ENCODE measurements around the gene SOCS1. TPM values are rescaled to one million over a fixed set of nuclear protein-coding genes. Genes with fewer than 3 reads are reported as not detected.

SOCS1 gene
- total RNA-seq, 1 donor from 2014 or later, result 1.6 TPM

DNA sequence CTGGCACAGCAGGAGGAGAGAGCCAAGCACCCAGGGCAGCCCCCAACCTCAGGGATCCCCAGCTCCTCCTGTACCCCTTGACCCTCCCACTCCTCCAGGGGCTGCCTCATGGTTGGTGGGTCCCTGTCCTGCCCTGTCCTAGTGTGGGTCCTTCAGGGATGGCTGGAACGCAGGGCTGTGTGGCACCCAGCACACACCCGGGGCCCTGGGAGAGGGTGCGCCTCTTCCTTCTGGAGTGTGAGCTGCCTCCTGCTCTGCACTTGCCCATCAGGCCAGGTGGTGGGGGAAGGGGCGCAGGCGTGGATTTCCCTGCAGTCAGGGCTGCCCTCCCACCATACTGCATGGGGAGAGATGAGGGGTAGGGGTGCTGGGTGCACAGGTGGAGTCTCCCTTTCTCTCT lies 42.6 kb downstream of the SOCS1 start:
- no peak for DNase-seq (ENCODE audit: low read depth, low spot score)
- Mint-ChIP-seq H3K4me3 (no peak overlapping the region), H3K36me3 (ENCODE audit: low read depth) (no peaks in the 10 kb centered on the region), H3K27ac (ENCODE audit: unreplicated experiment) (no peak overlapping the region), H3K27me3 (ENCODE audit: low read depth) (no peaks in the 10 kb centered on the region), H3K9me3 (peaks cover 11% of the 10 kb centered on the region), H3K4me1 (no peaks in the 10 kb centered on the region)
- TF ChIP-seq, protein P1, sequence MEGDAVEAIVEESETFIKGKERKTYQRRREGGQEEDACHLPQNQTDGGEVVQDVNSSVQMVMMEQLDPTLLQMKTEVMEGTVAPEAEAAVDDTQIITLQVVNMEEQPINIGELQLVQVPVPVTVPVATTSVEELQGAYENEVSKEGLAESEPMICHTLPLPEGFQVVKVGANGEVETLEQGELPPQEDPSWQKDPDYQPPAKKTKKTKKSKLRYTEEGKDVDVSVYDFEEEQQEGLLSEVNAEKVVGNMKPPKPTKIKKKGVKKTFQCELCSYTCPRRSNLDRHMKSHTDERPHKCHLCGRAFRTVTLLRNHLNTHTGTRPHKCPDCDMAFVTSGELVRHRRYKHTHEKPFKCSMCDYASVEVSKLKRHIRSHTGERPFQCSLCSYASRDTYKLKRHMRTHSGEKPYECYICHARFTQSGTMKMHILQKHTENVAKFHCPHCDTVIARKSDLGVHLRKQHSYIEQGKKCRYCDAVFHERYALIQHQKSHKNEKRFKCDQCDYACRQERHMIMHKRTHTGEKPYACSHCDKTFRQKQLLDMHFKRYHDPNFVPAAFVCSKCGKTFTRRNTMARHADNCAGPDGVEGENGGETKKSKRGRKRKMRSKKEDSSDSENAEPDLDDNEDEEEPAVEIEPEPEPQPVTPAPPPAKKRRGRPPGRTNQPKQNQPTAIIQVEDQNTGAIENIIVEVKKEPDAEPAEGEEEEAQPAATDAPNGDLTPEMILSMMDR (conservative IDR thresholded peaks at IDR 0.05), result no peak

GRCh38 chr16:11212798-11213196 lies 43.2 kb downstream of the SOCS1 start:
- H3K27me3 Mint-ChIP-seq (ENCODE audit: low read depth), result no peaks in the 10 kb centered on the region
- H3K4me1 Mint-ChIP-seq, result no peaks in the 10 kb centered on the region
- H3K36me3 Mint-ChIP-seq (ENCODE audit: low read depth), result no peaks in the 10 kb centered on the region
- TF ChIP-seq, protein P1 (conservative IDR thresholded peaks at IDR 0.05), result no peak
- no peak overlapping the region for H3K27ac Mint-ChIP-seq (ENCODE audit: unreplicated experiment)
- H3K4me3 Mint-ChIP-seq, result no peak overlapping the region
- H3K9me3 Mint-ChIP-seq, result peaks cover 10% of the 10 kb centered on the region
- DNase-seq (ENCODE audit: low read depth, low spot score), result no peak

DNA sequence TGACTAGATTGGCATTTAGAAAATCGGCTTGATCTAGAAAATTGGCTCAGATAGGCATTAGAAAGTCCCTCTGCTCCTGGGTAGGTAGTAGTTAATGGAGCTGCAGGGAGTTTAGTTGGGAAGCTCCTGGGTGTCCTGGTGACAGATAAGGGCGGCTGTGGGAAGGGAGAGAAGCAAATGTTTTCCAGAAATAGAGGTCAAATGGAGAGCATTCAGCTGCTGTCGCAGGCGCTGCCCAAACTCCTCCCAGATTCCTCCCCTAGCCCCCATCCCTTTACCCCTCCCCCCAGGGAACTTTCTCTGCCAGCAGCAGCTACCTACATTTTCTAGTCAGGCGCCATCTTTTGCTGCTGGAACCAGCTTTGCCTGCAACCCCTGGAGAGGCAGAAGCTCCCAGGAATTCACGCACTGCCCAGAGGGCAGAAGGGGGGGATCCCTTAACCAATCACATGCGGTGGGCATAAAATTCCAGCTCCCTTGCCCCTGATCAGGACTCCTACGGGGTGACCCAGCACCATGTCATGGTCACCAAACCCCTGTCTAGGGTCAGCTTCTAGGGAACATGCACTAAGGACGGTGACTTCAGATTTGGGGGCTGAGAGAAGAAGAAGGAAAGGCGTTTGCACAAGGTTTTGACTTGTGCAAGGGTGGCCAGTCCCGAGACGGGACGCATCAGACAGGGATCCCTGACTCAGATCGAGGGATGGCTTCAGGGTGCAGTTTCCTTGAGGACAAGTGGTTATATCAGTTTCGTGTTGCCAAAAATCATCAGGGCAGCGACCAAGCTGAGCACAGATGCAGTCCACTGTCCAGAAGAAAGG lies 43.8 kb downstream of the SOCS1 start:
- no peaks in the 10 kb centered on the region for H3K27me3 Mint-ChIP-seq (ENCODE audit: low read depth)
- peaks cover 7% of the 10 kb centered on the region for H3K9me3 Mint-ChIP-seq
- TF ChIP-seq, protein P1 (conservative IDR thresholded peaks at IDR 0.05), result no peak
- no peak for DNase-seq (ENCODE audit: low read depth, low spot score)
- no peak overlapping the region for H3K4me3 Mint-ChIP-seq
- H3K36me3 Mint-ChIP-seq (ENCODE audit: low read depth), result no peaks in the 10 kb centered on the region
- no peak overlapping the region for H3K27ac Mint-ChIP-seq (ENCODE audit: unreplicated experiment)
- H3K4me1 Mint-ChIP-seq, result no peaks in the 10 kb centered on the region

GRCh38 chr16:11211061-11211976 lies 44.7 kb downstream of the SOCS1 start:
- no peak overlapping the region for H3K4me3 Mint-ChIP-seq
- peaks cover 6% of the 10 kb centered on the region for H3K9me3 Mint-ChIP-seq
- H3K27ac Mint-ChIP-seq (ENCODE audit: unreplicated experiment), result peak overlapping the region; percentile 62
- H3K27me3 Mint-ChIP-seq (ENCODE audit: low read depth), result no peaks in the 10 kb centered on the region
- TF ChIP-seq, protein P1 (conservative IDR thresholded peaks at IDR 0.05), result no peak
- no peaks in the 10 kb centered on the region for H3K4me1 Mint-ChIP-seq
- H3K36me3 Mint-ChIP-seq (ENCODE audit: low read depth), result no peaks in the 10 kb centered on the region
- no peak for DNase-seq (ENCODE audit: low read depth, low spot score)

DNA sequence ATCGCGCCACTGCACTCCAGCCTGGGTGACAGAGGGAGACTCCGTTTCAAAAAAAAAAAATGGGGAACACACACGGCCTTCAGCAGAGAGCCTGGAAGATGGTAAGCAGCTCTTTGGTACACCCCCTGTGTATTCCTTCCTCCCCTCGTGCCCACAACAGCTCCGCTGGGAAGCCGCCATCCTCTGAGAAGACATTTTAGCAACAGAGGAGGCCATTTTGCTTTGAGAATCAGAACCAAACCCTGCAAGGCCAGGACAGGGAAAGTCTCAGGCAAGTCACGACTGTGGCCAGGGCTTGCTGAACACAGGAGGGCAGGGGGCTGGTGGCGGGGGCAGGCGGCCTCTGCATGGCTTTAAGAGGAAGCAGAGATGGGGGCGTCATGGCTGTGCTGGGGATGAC lies 45.7 kb downstream of the SOCS1 start:
- H3K27ac Mint-ChIP-seq (ENCODE audit: unreplicated experiment), result no peak overlapping the region
- H3K4me1 Mint-ChIP-seq, result no peaks in the 10 kb centered on the region
- TF ChIP-seq, protein P1 (conservative IDR thresholded peaks at IDR 0.05), result no peak
- no peak overlapping the region for H3K4me3 Mint-ChIP-seq
- H3K27me3 Mint-ChIP-seq (ENCODE audit: low read depth), result no peaks in the 10 kb centered on the region
- no peak for DNase-seq (ENCODE audit: low read depth, low spot score)
- no peaks in the 10 kb centered on the region for H3K36me3 Mint-ChIP-seq (ENCODE audit: low read depth)
- H3K9me3 Mint-ChIP-seq, result no peaks in the 10 kb centered on the region
